Endothelial cell of umbilical vein (primary cell): ENCODE data around the gene VPS52.

Experiments
- EZH2 ChIP-seq: IDR thresholded peaks from 2 replicates; pipeline ENCODE4 v1.6.1; 2012; ENCODE audit warnings: borderline replicate concordance, low read depth, mild to moderate bottlenecking, moderate library complexity, low read length, inconsistent platforms; ENCODE audit not compliant: severe bottlenecking
- TF ChIP-seq, protein P1 (sequence below), 2 donors: IDR thresholded peaks; 1 replicate in 1 of 2; 2 replicates in 1 of 2; pipeline ENCODE4 v1.5.1; 2011; ENCODE audit warnings: low read length in 2 of 2, mild to moderate bottlenecking in 2 of 2, moderate library complexity in 2 of 2, control low read depth in 1 of 2, inconsistent platforms in 1 of 2, low read depth in 1 of 2; ENCODE audit not compliant: insufficient read depth in 1 of 2; ENCODE audit errors: extremely low read depth in 1 of 2

DNA sequence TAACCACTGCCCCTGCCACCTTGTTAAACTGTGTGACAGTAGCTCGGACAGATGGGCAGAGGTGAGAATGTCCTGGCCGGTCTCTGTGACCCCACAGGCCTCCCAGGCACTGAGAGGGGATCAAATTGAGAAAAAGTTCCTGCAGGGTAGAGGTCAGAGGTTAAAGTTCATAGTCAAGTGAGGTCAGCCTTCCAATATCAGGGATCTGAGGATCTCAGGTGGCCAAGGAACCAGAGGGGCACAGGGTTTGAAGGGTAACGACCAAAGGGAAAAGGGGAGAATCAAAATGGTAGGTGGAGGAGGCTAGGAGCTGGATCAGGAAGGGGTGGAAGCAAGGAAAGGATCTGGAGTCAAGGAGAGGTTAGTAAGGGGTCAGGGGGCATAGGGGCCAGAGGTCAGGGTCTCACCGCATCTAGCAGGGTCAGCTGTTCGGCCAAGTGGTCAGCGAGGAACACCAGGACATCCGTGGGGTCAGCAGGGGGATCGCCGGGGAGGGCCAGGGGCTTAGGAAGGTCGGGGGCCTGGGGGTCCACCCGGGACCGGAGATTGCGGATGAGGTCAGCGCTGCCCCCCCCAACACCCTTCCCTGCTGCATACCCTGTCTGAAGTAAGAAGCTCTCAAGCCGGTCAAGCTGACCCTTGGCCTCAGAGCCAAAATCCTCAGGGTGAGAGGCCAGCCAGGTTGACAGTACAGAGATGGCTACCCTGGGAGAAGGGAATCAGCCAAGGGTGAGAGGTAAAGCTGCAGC is 24.1 kb upstream of the VPS52 start:
- TF ChIP-seq, protein P1, sequence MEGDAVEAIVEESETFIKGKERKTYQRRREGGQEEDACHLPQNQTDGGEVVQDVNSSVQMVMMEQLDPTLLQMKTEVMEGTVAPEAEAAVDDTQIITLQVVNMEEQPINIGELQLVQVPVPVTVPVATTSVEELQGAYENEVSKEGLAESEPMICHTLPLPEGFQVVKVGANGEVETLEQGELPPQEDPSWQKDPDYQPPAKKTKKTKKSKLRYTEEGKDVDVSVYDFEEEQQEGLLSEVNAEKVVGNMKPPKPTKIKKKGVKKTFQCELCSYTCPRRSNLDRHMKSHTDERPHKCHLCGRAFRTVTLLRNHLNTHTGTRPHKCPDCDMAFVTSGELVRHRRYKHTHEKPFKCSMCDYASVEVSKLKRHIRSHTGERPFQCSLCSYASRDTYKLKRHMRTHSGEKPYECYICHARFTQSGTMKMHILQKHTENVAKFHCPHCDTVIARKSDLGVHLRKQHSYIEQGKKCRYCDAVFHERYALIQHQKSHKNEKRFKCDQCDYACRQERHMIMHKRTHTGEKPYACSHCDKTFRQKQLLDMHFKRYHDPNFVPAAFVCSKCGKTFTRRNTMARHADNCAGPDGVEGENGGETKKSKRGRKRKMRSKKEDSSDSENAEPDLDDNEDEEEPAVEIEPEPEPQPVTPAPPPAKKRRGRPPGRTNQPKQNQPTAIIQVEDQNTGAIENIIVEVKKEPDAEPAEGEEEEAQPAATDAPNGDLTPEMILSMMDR (IDR thresholded peaks at IDR 0.05; ENCODE audit: extremely low read depth in 1 of 2, insufficient read depth in 1 of 2, low read depth in 1 of 2, low read length in 2 of 2), result no peak
- no peak for TF ChIP-seq EZH2
